PFSK-1 (cell line): ENCODE data around the gene SCNN1G.

Experiments used
- FOXP2 ChIP-seq: optimal IDR thresholded peaks from 2 replicates; pipeline ENCODE3; 2011; ENCODE audit warnings: borderline replicate concordance, control low read depth, inconsistent platforms; ENCODE audit not compliant: insufficient read depth; ENCODE audit errors: extremely low read length, extremely low read depth
- POLR2AphosphoS5 ChIP-seq: IDR thresholded peaks from 2 replicates; pipeline ENCODE4 v1.6.1; 2012; ENCODE audit warnings: low read depth, mild to moderate bottlenecking, control low read depth, low read length, moderate library complexity
- SIN3A ChIP-seq: IDR thresholded peaks from 2 replicates; pipeline ENCODE4 v1.6.1; 2012; ENCODE audit warnings: mild to moderate bottlenecking, low read length, moderate library complexity, borderline replicate concordance; ENCODE audit not compliant: insufficient read depth
- TAF1 ChIP-seq: IDR thresholded peaks from 2 replicates; pipeline ENCODE4 v1.6.1; 2012; ENCODE audit warnings: low read length, control low read depth, borderline replicate concordance; ENCODE audit not compliant: insufficient read depth
- TF ChIP-seq, protein P1 (sequence below), 2 experiments: IDR thresholded peaks; 2 replicates each; pipeline versions ENCODE4 v1.6.1 to v1.8.0; 2011 to 2012; ENCODE audit warnings: low read depth in 2 of 2, low read length in 2 of 2, control low read depth in 1 of 2, inconsistent platforms in 1 of 2, mild to moderate bottlenecking in 1 of 2, moderate library complexity in 1 of 2; ENCODE audit not compliant: insufficient read depth in 1 of 2

DNA sequence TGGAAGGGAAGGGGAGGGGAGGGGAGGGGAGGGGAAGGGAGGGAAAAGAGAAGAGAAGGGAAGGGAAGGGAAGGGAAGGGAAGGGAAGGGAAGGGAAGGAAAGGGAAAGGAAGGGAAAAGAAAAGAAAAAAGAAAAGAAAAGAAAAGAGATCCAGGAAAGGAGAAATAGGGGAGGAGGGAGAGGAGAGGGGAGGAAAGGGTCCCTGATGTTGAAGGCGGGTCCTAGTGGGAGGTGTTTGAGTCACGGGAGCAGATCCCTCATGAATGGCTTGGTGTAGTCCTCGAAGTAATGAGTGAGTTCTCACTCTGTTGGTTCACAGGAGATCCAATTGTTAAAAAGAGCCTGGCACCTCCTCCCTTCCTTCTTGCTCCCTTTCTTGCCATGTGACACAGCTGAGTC lies 26.4 kb upstream of the SCNN1G start:
- TF ChIP-seq POLR2AphosphoS5, result no peak
- TF ChIP-seq, protein P1, sequence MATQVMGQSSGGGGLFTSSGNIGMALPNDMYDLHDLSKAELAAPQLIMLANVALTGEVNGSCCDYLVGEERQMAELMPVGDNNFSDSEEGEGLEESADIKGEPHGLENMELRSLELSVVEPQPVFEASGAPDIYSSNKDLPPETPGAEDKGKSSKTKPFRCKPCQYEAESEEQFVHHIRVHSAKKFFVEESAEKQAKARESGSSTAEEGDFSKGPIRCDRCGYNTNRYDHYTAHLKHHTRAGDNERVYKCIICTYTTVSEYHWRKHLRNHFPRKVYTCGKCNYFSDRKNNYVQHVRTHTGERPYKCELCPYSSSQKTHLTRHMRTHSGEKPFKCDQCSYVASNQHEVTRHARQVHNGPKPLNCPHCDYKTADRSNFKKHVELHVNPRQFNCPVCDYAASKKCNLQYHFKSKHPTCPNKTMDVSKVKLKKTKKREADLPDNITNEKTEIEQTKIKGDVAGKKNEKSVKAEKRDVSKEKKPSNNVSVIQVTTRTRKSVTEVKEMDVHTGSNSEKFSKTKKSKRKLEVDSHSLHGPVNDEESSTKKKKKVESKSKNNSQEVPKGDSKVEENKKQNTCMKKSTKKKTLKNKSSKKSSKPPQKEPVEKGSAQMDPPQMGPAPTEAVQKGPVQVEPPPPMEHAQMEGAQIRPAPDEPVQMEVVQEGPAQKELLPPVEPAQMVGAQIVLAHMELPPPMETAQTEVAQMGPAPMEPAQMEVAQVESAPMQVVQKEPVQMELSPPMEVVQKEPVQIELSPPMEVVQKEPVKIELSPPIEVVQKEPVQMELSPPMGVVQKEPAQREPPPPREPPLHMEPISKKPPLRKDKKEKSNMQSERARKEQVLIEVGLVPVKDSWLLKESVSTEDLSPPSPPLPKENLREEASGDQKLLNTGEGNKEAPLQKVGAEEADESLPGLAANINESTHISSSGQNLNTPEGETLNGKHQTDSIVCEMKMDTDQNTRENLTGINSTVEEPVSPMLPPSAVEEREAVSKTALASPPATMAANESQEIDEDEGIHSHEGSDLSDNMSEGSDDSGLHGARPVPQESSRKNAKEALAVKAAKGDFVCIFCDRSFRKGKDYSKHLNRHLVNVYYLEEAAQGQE (IDR thresholded peaks at IDR 0.05; ENCODE audit: insufficient read depth in 1 of 2, low read depth in 2 of 2, low read length in 2 of 2), result no peak
- no peak for TF ChIP-seq TAF1
- TF ChIP-seq FOXP2, result no peak
- TF ChIP-seq SIN3A, result no peak
